ENCODE measurements around the gene SKAP1. TPM values are rescaled to one million over a fixed set of nuclear protein-coding genes. Genes with fewer than 3 reads are reported as not detected.

Gene SKAP1
- total RNA-seq, 2 experiments from 2014 or later: 1.2 TPM; not detected in 1

- no peaks in the 10 kb centered on the region for H3K9me3 ChIP-seq (ENCODE audit: low read length)
- POLR2A ChIA-PET: no interaction called here
- H3K79me2 ChIP-seq (ENCODE audit: insufficient read depth, low read depth, low read length): no peaks in the 10 kb centered on the region
- no peaks in the 10 kb centered on the region for H4K20me1 ChIP-seq (ENCODE audit: insufficient read depth, low read length)
- CTCF ChIA-PET (ENCODE audit: unreplicated experiment): no interaction called here
- TF ChIP-seq CTCF (conservative IDR thresholded peaks at IDR 0.05; ENCODE audit: low read length): no peak
- TF ChIP-seq EZH2phosphoT487 (IDR thresholded peaks at IDR 0.05; ENCODE audit: borderline replicate concordance, low read depth, low read length): no peak
- no TSS peak for BruUV-seq (replicated peaks)
- no peak overlapping the region for H3K27ac ChIP-seq (ENCODE audit: low read depth, low read length, poor library complexity, severe bottlenecking)
- no peaks in the 10 kb centered on the region for H3K4me1 ChIP-seq (ENCODE audit: insufficient read depth, low read length, poor library complexity, severe bottlenecking)
- H3K4me3 ChIP-seq (ENCODE audit: low read depth, low read length, poor library complexity, severe bottlenecking): no peak overlapping the region
- no peaks in the 10 kb centered on the region for H3K36me3 ChIP-seq (ENCODE audit: insufficient read depth, low read length)
- intact Hi-C loops (cut with micrococcal nuclease; ENCODE audit: unreplicated experiment): no loop called here
- H3K4me2 ChIP-seq (ENCODE audit: low read length): no peak overlapping the region
- DNase-seq (ENCODE audit: low spot score): no peak
- H3K9me2 ChIP-seq (ENCODE audit: insufficient read depth, low read length): no peaks in the 10 kb centered on the region
- no peak overlapping the region for H2AFZ ChIP-seq (ENCODE audit: low read length)
Measured at GRCh38 chr17:48255759-48256158, 174.3 kb downstream of the SKAP1 start.

GRCh38 chr17:48254896-48255295, 175.1 kb downstream of the SKAP1 start:
- no peak overlapping the region for H2AFZ ChIP-seq (ENCODE audit: low read length)
- H3K79me2 ChIP-seq (ENCODE audit: insufficient read depth, low read depth, low read length): no peaks in the 10 kb centered on the region
- ChIA-PET POLR2A (no interaction called here), CTCF (ENCODE audit: unreplicated experiment) (interaction anchor here (0.6 kb wide), 1 partner anchor 8 kb away, joined by 3 read pairs; no protein-coding TSS in a partner anchor)
- no peaks in the 10 kb centered on the region for H4K20me1 ChIP-seq (ENCODE audit: insufficient read depth, low read length)
- H3K9me2 ChIP-seq (ENCODE audit: insufficient read depth, low read length): no peaks in the 10 kb centered on the region
- H3K27ac ChIP-seq (ENCODE audit: low read depth, low read length, poor library complexity, severe bottlenecking): no peak overlapping the region
- BruUV-seq (replicated peaks): no TSS peak
- TF ChIP-seq EZH2phosphoT487 (IDR thresholded peaks at IDR 0.05; ENCODE audit: borderline replicate concordance, low read depth, low read length) (no peak), CTCF (conservative IDR thresholded peaks at IDR 0.05; ENCODE audit: low read length) (no peak)
- intact Hi-C loops (cut with micrococcal nuclease; ENCODE audit: unreplicated experiment): no loop called here
- no peak for DNase-seq (ENCODE audit: low spot score)
- no peak overlapping the region for H3K4me2 ChIP-seq (ENCODE audit: low read length)
- H3K9me3 ChIP-seq (ENCODE audit: low read length): no peaks in the 10 kb centered on the region
- no peak overlapping the region for H3K4me3 ChIP-seq (ENCODE audit: low read depth, low read length, poor library complexity, severe bottlenecking)
- H3K36me3 ChIP-seq (ENCODE audit: insufficient read depth, low read length): no peaks in the 10 kb centered on the region
- no peaks in the 10 kb centered on the region for H3K4me1 ChIP-seq (ENCODE audit: insufficient read depth, low read length, poor library complexity, severe bottlenecking)

GRCh38 chr17:48253975-48254374, 176.0 kb downstream of the SKAP1 start:
- Histone ChIP-seq H3K79me2 (ENCODE audit: insufficient read depth, low read depth, low read length) (no peaks in the 10 kb centered on the region), H3K27ac (ENCODE audit: low read depth, low read length, poor library complexity, severe bottlenecking) (no peak overlapping the region), H4K20me1 (ENCODE audit: insufficient read depth, low read length) (no peaks in the 10 kb centered on the region), H3K9me3 (ENCODE audit: low read length) (no peaks in the 10 kb centered on the region), H3K4me2 (ENCODE audit: low read length) (no peak overlapping the region), H2AFZ (ENCODE audit: low read length) (no peak overlapping the region), H3K4me1 (ENCODE audit: insufficient read depth, low read length, poor library complexity, severe bottlenecking) (no peaks in the 10 kb centered on the region), H3K36me3 (ENCODE audit: insufficient read depth, low read length) (no peaks in the 10 kb centered on the region), H3K9me2 (ENCODE audit: insufficient read depth, low read length) (no peaks in the 10 kb centered on the region), H3K4me3 (ENCODE audit: low read depth, low read length, poor library complexity, severe bottlenecking) (no peak overlapping the region)
- ChIA-PET CTCF (ENCODE audit: unreplicated experiment) (no interaction called here), POLR2A (no interaction called here)
- BruUV-seq (replicated peaks): no TSS peak
- DNase-seq (ENCODE audit: low spot score): no peak
- intact Hi-C loops (cut with micrococcal nuclease; ENCODE audit: unreplicated experiment): no loop called here
- no peak for TF ChIP-seq CTCF (conservative IDR thresholded peaks at IDR 0.05; ENCODE audit: low read length)
- no peak for TF ChIP-seq EZH2phosphoT487 (IDR thresholded peaks at IDR 0.05; ENCODE audit: borderline replicate concordance, low read depth, low read length)

Measured in OCI-LY7 (cell line).